Measurements from ENCODE around the gene PSMC3.

The PSMC3 gene

GRCh38 chr11:47443028-47443700 lies 16.9 kb upstream of the PSMC3 start:
- no peak for DNase-seq (ENCODE audit: low read depth)

- no peak for DNase-seq (ENCODE audit: low read depth)
These were observed 16.3 kb upstream of the PSMC3 start for GRCh38 chr11:47442514-47442913.

- no peak for DNase-seq (ENCODE audit: low read depth)
These were observed 15.2 kb upstream of the PSMC3 start for GRCh38 chr11:47441421-47441820.

GRCh38 chr11:47440054-47440476 lies 13.8 kb upstream of the PSMC3 start:
- no peak for DNase-seq (ENCODE audit: low read depth)

- DNase-seq (ENCODE audit: low read depth) = no peak
These were observed 12.5 kb upstream of the PSMC3 start for GRCh38 chr11:47438721-47439120.

- DNase-seq (ENCODE audit: low read depth) = no peak
These were observed 11.6 kb upstream of the PSMC3 start for GRCh38 chr11:47437746-47438418.

GRCh38 chr11:47437218-47437745 lies 11.0 kb upstream of the PSMC3 start:
- DNase-seq (ENCODE audit: low read depth) = no peak

GRCh38 chr11:47436726-47437125 lies 10.5 kb upstream of the PSMC3 start:
- no peak for DNase-seq (ENCODE audit: low read depth)

GRCh38 chr11:47435687-47436086 lies 9.4 kb upstream of the PSMC3 start:
- DNase-seq (ENCODE audit: low read depth) = no peak

GRCh38 chr11:47434011-47434786 lies 8.0 kb upstream of the PSMC3 start:
- no peak for DNase-seq (ENCODE audit: low read depth)

GRCh38 chr11:47433157-47433556 lies 6.9 kb upstream of the PSMC3 start:
- DNase-seq (ENCODE audit: low read depth) = no peak

GRCh38 chr11:47431356-47432083 lies 5.3 kb upstream of the PSMC3 start:
- no peak for DNase-seq (ENCODE audit: low read depth)

- DNase-seq (ENCODE audit: low read depth) = no peak
These were observed 4.3 kb upstream of the PSMC3 start for GRCh38 chr11:47430524-47430923.

- no peak for DNase-seq (ENCODE audit: low read depth)
These were observed 628 bp downstream of the PSMC3 start for GRCh38 chr11:47425611-47426010.

GRCh38 chr11:47418454-47419259 lies 7.6 kb downstream of the PSMC3 start:
- no peak for DNase-seq (ENCODE audit: low read depth)

- DNase-seq (ENCODE audit: low read depth) = no peak
These were observed 8.5 kb downstream of the PSMC3 start for GRCh38 chr11:47417712-47418111.

- DNase-seq (ENCODE audit: low read depth) = no peak
These were observed 10.2 kb downstream of the PSMC3 start for GRCh38 chr11:47415949-47416472.

GRCh38 chr11:47415091-47415854 lies 11.0 kb downstream of the PSMC3 start:
- DNase-seq (ENCODE audit: low read depth) = no peak

- no peak for DNase-seq (ENCODE audit: low read depth)
These were observed 11.6 kb downstream of the PSMC3 start for GRCh38 chr11:47414685-47415070.

Data from T-helper 22 cell (primary cell).